Activated T-cell treated with anti-CD3 and anti-CD28 coated beads for 4 hours (primary cell): ENCODE measurements around the gene CNTN4.

Experiments
- DNase-seq: peaks from one replicate; pipeline ENCODE4 v3.0.0-alpha.2; 2020

Gene CNTN4

GRCh38 chr3:2283818-2284217 lies 185.2 kb downstream of the CNTN4 start:
- DNase-seq = no peak

GRCh38 chr3:2300938-2301337 lies 202.3 kb downstream of the CNTN4 start:
- DNase-seq = no peak

GRCh38 chr3:2301361-2301760 lies 202.7 kb downstream of the CNTN4 start:
- DNase-seq = no peak

- DNase-seq = no peak
These were observed 204.9 kb downstream of the CNTN4 start for GRCh38 chr3:2303566-2303965.

GRCh38 chr3:2311022-2311421 lies 212.4 kb downstream of the CNTN4 start:
- no peak for DNase-seq

- no peak for DNase-seq
These were observed 218.9 kb downstream of the CNTN4 start for GRCh38 chr3:2317521-2317920.

- no peak for DNase-seq
These were observed 236.3 kb downstream of the CNTN4 start for GRCh38 chr3:2334921-2335320.

GRCh38 chr3:2343031-2343682 lies 244.5 kb downstream of the CNTN4 start:
- DNase-seq = no peak

- no peak for DNase-seq
These were observed 253.6 kb downstream of the CNTN4 start for GRCh38 chr3:2352134-2352762.

- no peak for DNase-seq
These were observed 256.0 kb downstream of the CNTN4 start for GRCh38 chr3:2354702-2355101.

- no peak for DNase-seq
These were observed 257.8 kb downstream of the CNTN4 start for GRCh38 chr3:2356298-2356950.

- no peak for DNase-seq
These were observed 262.1 kb downstream of the CNTN4 start for GRCh38 chr3:2360815-2361214.

GRCh38 chr3:2362122-2362521 lies 263.5 kb downstream of the CNTN4 start:
- no peak for DNase-seq

GRCh38 chr3:2363854-2364253 lies 265.2 kb downstream of the CNTN4 start:
- DNase-seq = no peak

- DNase-seq = no peak
These were observed 271.7 kb downstream of the CNTN4 start for GRCh38 chr3:2370317-2370716.

- no peak for DNase-seq
These were observed 273.6 kb downstream of the CNTN4 start for GRCh38 chr3:2372306-2372705.

- DNase-seq = no peak
These were observed 276.7 kb downstream of the CNTN4 start for GRCh38 chr3:2375376-2375775.

- DNase-seq = no peak
These were observed 278.6 kb downstream of the CNTN4 start for GRCh38 chr3:2377281-2377680.

GRCh38 chr3:2390926-2391532 lies 292.4 kb downstream of the CNTN4 start:
- DNase-seq = no peak

GRCh38 chr3:2391896-2392295 lies 293.2 kb downstream of the CNTN4 start:
- no peak for DNase-seq

- no peak for DNase-seq
These were observed 294.3 kb downstream of the CNTN4 start for GRCh38 chr3:2392981-2393380.

GRCh38 chr3:2415083-2415482 lies 316.4 kb downstream of the CNTN4 start:
- no peak for DNase-seq

GRCh38 chr3:2420919-2421318 lies 322.3 kb downstream of the CNTN4 start:
- DNase-seq = no peak

GRCh38 chr3:2423143-2423542 lies 324.5 kb downstream of the CNTN4 start:
- DNase-seq = no peak
